OCI-LY1 (cell line): ENCODE data around the gene PALD1.
"Not testable (repeated sequence)": the region's sequence is repeated elsewhere in the genome, so short reads cannot be mapped to it uniquely, and the experiment has no call there.

ENCODE experiments used
- H2AFZ ChIP-seq: fragments of 200-600 bp; sonication (generic), shearing (Covaris generic); 2 replicates; pipeline ENCODE4 v1.6.0; 2014; ENCODE audit warnings: antibody characterized with exemption, mild to moderate bottlenecking, low read length
- H3F3A ChIP-seq: fragments of 200-600 bp; sonication (generic), shearing (Covaris generic); 2 replicates; pipeline ENCODE4 v1.6.0; 2014; ENCODE audit warnings: mild to moderate bottlenecking, antibody characterized with exemption, low read length, moderate library complexity; ENCODE audit not compliant: insufficient read depth
- H3K27ac ChIP-seq: fragments of 200-600 bp; sonication (generic); 2 replicates; pipeline ENCODE4 v1.5.1; 2014; ENCODE audit warnings: low read length, mixed run types, mild to moderate bottlenecking, low read depth; ENCODE audit not compliant: poor library complexity, severe bottlenecking
- H3K27me3 ChIP-seq: fragments of 200-600 bp; sonication (generic); 2 replicates; pipeline ENCODE4 v1.6.0; 2014; ENCODE audit warnings: antibody characterized with exemption, mild to moderate bottlenecking, low read length, moderate library complexity; ENCODE audit not compliant: insufficient read depth
- H3K36me3 ChIP-seq: fragments of 200-600 bp; sonication (generic); 2 replicates; pipeline ENCODE4 v1.6.1; 2014; ENCODE audit warnings: mild to moderate bottlenecking, antibody characterized with exemption, low read length, moderate library complexity, mixed read lengths; ENCODE audit not compliant: insufficient read depth
- H3K4me1 ChIP-seq: fragments of 200-600 bp; sonication (generic); 2 replicates; pipeline ENCODE4 v1.5.1; 2014; ENCODE audit warnings: mild to moderate bottlenecking, low read length, moderate library complexity; ENCODE audit not compliant: insufficient read depth, severe bottlenecking
- H3K4me2 ChIP-seq: fragments of 200-600 bp; sonication (generic), shearing (Covaris generic); 2 replicates; pipeline ENCODE4 v1.6.1; 2014; ENCODE audit warnings: low read length
- H3K4me3 ChIP-seq: fragments of 200-600 bp; sonication (generic); 2 replicates; pipeline ENCODE4 v1.5.1; 2014; ENCODE audit warnings: low read length, low read depth, mild to moderate bottlenecking, mixed read lengths; ENCODE audit not compliant: poor library complexity, severe bottlenecking
- H3K79me2 ChIP-seq: fragments of 200-600 bp; shearing (Covaris generic); 2 replicates; pipeline ENCODE4 v1.6.1; 2016; ENCODE audit warnings: mixed run types, low read length, mixed read lengths; ENCODE audit not compliant: insufficient read depth
- H3K9ac ChIP-seq: fragments of 200-600 bp; sonication (generic), shearing (Covaris generic); 2 replicates; pipeline ENCODE4 v1.6.1; 2014; ENCODE audit warnings: mild to moderate bottlenecking, low read length, mixed read lengths
- H3K9me2 ChIP-seq: fragments of 200-600 bp; sonication (generic), shearing (Covaris generic); 2 replicates; pipeline ENCODE4 v1.6.1; 2014; ENCODE audit warnings: low read depth, mild to moderate bottlenecking, low read length, mixed read lengths
- H3K9me3 ChIP-seq: fragments of 200-600 bp; shearing (Covaris generic); 2 replicates; pipeline ENCODE4 v1.6.1; 2014; ENCODE audit warnings: low read length, mixed read lengths
- H4K20me1 ChIP-seq: fragments of 200-600 bp; sonication (generic), shearing (Covaris generic); 2 replicates; pipeline ENCODE4 v1.6.0; 2016; ENCODE audit warnings: mild to moderate bottlenecking, low read length; ENCODE audit not compliant: insufficient read depth
- CTCF ChIP-seq: fragments of 200-600 bp; sonication (generic), shearing (Covaris generic); IDR thresholded peaks from 2 replicates; pipeline ENCODE4 v1.5.1; 2017; ENCODE audit warnings: mild to moderate bottlenecking, antibody characterized with exemption, low read length, moderate library complexity, mixed read lengths
- EZH2 ChIP-seq: fragments of 200-600 bp; sonication (generic), shearing (Covaris generic); IDR thresholded peaks from 2 replicates; pipeline ENCODE4 v1.8.0; 2017; ENCODE audit warnings: borderline replicate concordance, mixed run types, mild to moderate bottlenecking, antibody characterized with exemption, low read length, moderate library complexity, mixed read lengths

PALD1 gene

DNA sequence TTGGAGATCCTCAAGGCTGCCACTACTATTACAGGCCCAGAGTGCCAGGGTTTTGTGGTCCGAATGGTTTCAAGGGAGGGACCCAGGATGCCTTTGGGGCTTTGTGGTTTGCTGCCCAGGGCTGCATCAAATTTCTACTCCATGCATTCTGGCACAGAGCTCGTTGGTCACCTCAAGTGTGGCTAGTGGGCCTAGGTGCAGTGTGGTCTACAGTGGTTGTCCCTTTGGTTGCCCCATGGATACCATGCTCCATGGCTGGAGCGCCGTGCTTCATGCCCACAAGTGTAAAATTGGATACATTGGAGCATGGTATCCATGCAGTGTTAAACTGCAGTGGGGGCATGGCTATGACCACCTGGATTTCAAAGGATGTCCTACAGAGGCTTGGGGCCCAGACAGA lies 129.4 kb downstream of the PALD1 start:
- Histone ChIP-seq H2AFZ (no peak overlapping the region), H3K36me3 (no peaks in the 10 kb centered on the region), H3K4me3 (no peak overlapping the region), H3K9me2 (no peaks in the 10 kb centered on the region), H3K79me2 (no peaks in the 10 kb centered on the region), H3K4me1 (peaks cover 38% of the 10 kb centered on the region), H3K9ac (no peak overlapping the region), H3F3A (no peaks in the 10 kb centered on the region), H3K27me3 (no peaks in the 10 kb centered on the region), H3K9me3 (no peaks in the 10 kb centered on the region), H4K20me1 (no peaks in the 10 kb centered on the region), H3K27ac (peak overlapping the region; percentile 66), H3K4me2 (no peak overlapping the region)
- TF ChIP-seq CTCF (no peak), EZH2 (no peak)

DNA sequence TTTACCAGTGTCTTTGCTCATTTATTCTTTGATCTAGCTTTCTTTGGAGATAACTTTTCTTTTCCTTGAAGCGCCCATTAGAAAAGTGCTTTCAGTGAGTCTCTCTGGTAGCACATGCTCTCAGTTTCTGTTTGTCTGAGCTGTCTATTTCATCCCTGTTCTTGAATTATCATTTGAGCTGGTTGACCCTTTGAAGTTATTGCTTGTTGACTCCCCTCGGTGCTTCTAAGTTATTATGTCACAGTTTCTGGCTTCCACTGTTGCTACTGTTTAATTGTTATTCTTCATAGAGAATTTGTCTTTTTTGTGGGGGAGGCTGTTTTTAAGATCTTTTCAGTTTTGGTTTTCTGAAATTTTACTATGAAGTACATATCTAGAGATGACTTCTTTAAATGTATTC lies 135.4 kb downstream of the PALD1 start:
- Histone ChIP-seq H3K79me2 (no peaks in the 10 kb centered on the region), H2AFZ (no peak overlapping the region; the same call in 1 of the 2 replicates), H4K20me1 (no peaks in the 10 kb centered on the region), H3K4me3 (no peak overlapping the region), H3K9me2 (no peaks in the 10 kb centered on the region), H3K4me1 (peaks cover 44% of the 10 kb centered on the region), H3K9ac (no peak overlapping the region), H3K36me3 (no peaks in the 10 kb centered on the region), H3F3A (no peaks in the 10 kb centered on the region), H3K27ac (no peak overlapping the region), H3K27me3 (no peaks in the 10 kb centered on the region), H3K4me2 (no peak overlapping the region; the same call in 1 of the 2 replicates), H3K9me3 (no peaks in the 10 kb centered on the region)
- TF ChIP-seq EZH2 = no peak
- TF ChIP-seq CTCF = no peak

DNA sequence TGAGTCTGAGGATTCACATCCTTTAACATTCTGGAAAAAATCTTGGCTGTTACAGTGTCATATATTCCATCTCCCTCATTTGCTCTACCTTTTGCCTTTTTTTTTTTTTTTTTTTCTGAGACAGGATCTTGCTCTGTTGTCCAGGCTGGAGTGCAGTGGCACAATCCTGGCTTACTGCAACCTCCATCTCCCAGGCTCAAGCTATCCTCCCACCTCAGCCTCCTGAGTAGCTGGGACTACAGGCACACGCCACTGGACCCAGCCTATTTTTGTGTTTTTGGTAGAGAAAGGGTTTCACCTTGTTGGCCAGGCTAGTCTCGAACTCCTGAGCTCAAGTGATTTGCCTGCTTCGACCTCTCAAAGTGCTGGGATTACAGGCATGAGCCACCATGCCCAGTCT lies 135.8 kb downstream of the PALD1 start:
- H3K79me2 ChIP-seq, H3K9ac ChIP-seq, H3K4me2 ChIP-seq, H3K9me3 ChIP-seq, H3K27ac ChIP-seq, H3K4me3 ChIP-seq, H3K36me3 ChIP-seq, H3K27me3 ChIP-seq, H4K20me1 ChIP-seq, H3K9me2 ChIP-seq, H3F3A ChIP-seq, H2AFZ ChIP-seq: not testable (repeated sequence)
- peaks cover 44% of the 10 kb centered on the region for H3K4me1 ChIP-seq

- H3K4me1 ChIP-seq = peaks cover 44% of the 10 kb centered on the region
- no peak overlapping the region for H3K27ac ChIP-seq
- H3K79me2 ChIP-seq = no peaks in the 10 kb centered on the region
- no peak overlapping the region for H3K4me2 ChIP-seq
- no peaks in the 10 kb centered on the region for H3K36me3 ChIP-seq
- 0 out of 2 replicates have a peak, but pooled peaks cover 2% of the 10 kb centered on the region for H3K9me3 ChIP-seq
- no peaks in the 10 kb centered on the region for H3F3A ChIP-seq
- no peak overlapping the region for H2AFZ ChIP-seq
- no peaks in the 10 kb centered on the region for H3K27me3 ChIP-seq
- no peaks in the 10 kb centered on the region for H4K20me1 ChIP-seq
- H3K9ac ChIP-seq = no peak overlapping the region
- no peak overlapping the region for H3K4me3 ChIP-seq
- TF ChIP-seq EZH2 = no peak
- no peak for TF ChIP-seq CTCF
- H3K9me2 ChIP-seq = no peaks in the 10 kb centered on the region
These were observed 136.6 kb downstream of the PALD1 start for GRCh38 chr10:70615211-70615610.
